ENCODE measurements around the gene CD274.
A peak's percentile ranks its signal among the peaks of the same experiment; 100 is the strongest.
"Not testable (repeated sequence)": the region's sequence is repeated elsewhere in the genome, so short reads cannot be mapped to it uniquely, and the experiment has no call there.

CD274 gene

GRCh38 chr9:5468850-5469249 lies 18.5 kb downstream of the CD274 start:
- DNase-seq: no peak

- DNase-seq: no peak
Measured at GRCh38 chr9:5470122-5470521, 19.8 kb downstream of the CD274 start.

GRCh38 chr9:5470816-5471215 lies 20.5 kb downstream of the CD274 start:
- DNase-seq: no peak

- DNase-seq: not testable (repeated sequence)
Measured at GRCh38 chr9:5475611-5476010, 25.3 kb downstream of the CD274 start.

- DNase-seq: no peak
Measured at GRCh38 chr9:5478206-5478605, 27.9 kb downstream of the CD274 start.

GRCh38 chr9:5479994-5480694 lies 29.8 kb downstream of the CD274 start:
- no peak for DNase-seq

- DNase-seq: no peak
Measured at GRCh38 chr9:5480919-5481318, 30.6 kb downstream of the CD274 start.

GRCh38 chr9:5481322-5482040 lies 31.1 kb downstream of the CD274 start:
- no peak for DNase-seq

- no peak for DNase-seq
Measured at GRCh38 chr9:5482194-5482593, 31.9 kb downstream of the CD274 start.

- DNase-seq: no peak
Measured at GRCh38 chr9:5483306-5483705, 33.0 kb downstream of the CD274 start.

GRCh38 chr9:5485378-5486085 lies 35.2 kb downstream of the CD274 start:
- DNase-seq: no peak

GRCh38 chr9:5486988-5487387 lies 36.6 kb downstream of the CD274 start:
- DNase-seq: no peak

GRCh38 chr9:5488221-5489008 lies 38.1 kb downstream of the CD274 start:
- DNase-seq: no peak

- no peak for DNase-seq
Measured at GRCh38 chr9:5489630-5490490, 39.5 kb downstream of the CD274 start.

- DNase-seq: no peak
Measured at GRCh38 chr9:5492965-5493678, 42.8 kb downstream of the CD274 start.

GRCh38 chr9:5493679-5494511 lies 43.6 kb downstream of the CD274 start:
- no peak for DNase-seq

GRCh38 chr9:5494765-5495164 lies 44.4 kb downstream of the CD274 start:
- DNase-seq: not testable (repeated sequence)

GRCh38 chr9:5499157-5499556 lies 48.8 kb downstream of the CD274 start:
- no peak for DNase-seq

GRCh38 chr9:5499889-5500398 lies 49.6 kb downstream of the CD274 start:
- peak; percentile 43 for DNase-seq

Data from GF-D8 (cell line).